ENCODE measurements around the gene C2orf69. TPM values are rescaled to one million over a fixed set of nuclear protein-coding genes. Genes with fewer than 3 reads are reported as not detected.

The C2orf69 gene, protein sequence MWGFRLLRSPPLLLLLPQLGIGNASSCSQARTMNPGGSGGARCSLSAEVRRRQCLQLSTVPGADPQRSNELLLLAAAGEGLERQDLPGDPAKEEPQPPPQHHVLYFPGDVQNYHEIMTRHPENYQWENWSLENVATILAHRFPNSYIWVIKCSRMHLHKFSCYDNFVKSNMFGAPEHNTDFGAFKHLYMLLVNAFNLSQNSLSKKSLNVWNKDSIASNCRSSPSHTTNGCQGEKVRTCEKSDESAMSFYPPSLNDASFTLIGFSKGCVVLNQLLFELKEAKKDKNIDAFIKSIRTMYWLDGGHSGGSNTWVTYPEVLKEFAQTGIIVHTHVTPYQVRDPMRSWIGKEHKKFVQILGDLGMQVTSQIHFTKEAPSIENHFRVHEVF
- polyA plus RNA-seq (ENCODE audit: insufficient read length in 3 of 3) = 10 to 100 TPM; 11.6 to 12.9 (median 12.2) TPM

DNA sequence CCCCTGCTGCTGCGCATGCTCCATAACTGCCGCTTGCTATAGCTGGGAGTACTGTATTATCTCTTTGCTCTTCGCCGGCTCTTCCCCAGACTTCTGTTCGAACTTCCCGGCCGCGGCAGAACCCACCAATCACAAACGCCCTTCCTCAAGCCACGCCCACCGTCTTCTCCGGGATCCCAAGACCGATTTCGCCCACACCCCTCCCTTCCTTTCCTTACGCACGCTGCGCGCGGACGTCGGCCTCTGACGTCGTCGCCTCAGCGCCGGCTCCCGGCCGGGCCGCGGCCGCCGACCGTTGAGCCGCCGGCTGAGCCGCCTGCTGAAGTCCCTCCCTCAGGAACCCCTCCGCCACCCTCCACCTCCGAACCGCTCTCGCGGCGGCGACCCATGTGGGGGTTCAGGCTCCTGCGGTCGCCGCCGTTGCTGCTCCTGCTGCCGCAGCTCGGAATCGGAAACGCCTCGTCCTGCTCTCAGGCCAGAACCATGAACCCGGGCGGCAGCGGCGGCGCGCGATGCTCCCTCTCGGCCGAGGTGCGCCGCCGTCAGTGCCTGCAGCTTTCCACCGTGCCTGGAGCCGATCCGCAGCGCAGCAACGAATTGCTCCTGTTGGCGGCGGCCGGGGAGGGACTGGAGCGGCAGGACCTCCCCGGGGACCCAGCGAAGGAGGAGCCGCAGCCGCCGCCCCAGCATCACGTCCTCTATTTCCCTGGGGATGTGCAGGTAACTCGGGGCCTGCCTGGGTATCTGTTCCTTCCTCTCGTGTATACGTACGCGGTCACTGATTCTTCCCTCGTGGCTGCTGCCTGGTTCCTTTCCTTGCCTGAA, at the start of gene C2orf69:
C2orf69 (plus strand) TSS at position 242 of the 825 bp plus-strand sequence; CDS start at position 388, 146 bp downstream.
- DNase-seq (ENCODE audit: low read depth in 3 of 3, low spot score in 2 of 3) = peak; percentile 90 to 93 (median 93)

DNA sequence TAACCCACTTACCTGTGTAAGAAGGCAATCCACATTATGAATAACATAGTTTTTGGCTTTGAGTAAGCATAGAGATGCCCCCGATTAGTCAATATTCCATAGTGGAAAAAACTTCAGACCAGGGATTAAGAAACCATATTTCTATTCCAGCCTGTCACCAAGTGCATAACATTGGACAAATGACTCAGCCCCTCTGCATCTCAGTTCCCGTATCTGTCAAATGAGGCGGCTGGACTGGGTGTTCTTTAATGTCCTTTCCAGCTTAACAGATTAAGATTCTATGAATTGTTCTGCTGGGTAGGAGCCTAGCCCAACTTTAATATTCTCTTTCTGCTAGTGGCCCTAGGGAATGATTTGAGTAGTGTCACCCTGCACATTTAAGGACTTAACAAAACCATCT, 48.3 kb upstream of the C2orf69 start:
- DNase-seq (ENCODE audit: low read depth in 3 of 3, low spot score in 2 of 3) = no peak

DNA sequence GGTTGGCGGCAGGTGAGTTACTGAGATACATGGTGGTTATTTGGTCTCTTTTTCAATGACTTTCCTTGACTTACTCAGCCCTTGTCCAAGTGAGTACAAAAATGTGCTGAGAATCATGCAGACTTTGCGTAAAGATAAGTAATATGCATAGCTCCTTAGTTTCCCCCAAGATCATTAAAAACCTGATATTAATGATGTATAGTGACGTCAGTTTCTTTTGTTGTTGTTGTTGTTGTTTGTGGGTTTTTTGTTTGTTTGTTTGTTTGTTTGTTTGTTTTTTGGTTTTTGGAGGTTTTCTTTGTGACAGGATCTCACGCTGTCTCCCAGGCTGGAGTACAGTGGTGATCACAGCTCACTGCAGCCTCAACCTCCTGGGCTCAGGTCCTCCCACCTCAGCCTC, 45.2 kb upstream of the C2orf69 start:
- no peak for DNase-seq (ENCODE audit: low read depth in 3 of 3, low spot score in 2 of 3)

DNA sequence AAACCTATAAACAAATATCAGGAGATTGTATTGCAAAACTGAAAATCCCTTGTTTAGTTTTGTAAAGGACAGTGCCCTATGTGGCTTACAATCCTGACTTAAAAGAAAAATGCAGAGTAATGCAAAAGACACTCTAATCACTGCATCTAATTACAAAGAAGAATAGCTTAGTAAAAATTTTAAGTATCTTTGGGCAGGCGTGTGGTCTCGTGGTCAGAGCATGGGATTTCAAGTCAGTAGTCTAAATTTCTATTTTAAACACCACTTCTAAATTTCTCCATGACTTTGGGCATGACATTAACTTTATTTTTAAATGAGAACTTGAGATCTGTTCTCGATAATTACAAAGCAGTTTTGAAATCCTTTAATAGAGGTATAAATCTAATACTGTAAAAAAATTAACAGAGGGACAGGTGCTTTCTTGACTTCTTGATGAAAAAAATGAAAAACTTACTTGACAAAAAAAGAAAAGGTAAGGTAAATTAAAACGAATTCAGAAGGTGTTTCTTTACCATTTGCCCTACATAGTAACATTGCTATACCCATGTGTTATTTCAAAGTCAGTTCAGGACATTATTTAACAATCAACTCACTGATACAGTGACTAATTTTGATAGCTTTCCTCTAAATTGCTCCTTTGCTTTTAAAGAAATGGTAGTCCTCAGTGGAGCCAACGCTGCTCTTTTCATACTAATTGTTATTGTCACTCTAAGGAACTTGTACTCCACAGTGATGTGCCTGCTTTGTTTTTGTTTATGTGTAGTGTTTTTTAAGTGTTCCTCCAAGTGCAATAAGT, 42.5 kb upstream of the C2orf69 start:
- DNase-seq (ENCODE audit: low read depth in 3 of 3, low spot score in 2 of 3) = no peak

GRCh38 chr2:199869227-199869541, 41.9 kb upstream of the C2orf69 start:
- no peak for DNase-seq (ENCODE audit: low read depth in 3 of 3, low spot score in 2 of 3)

DNA sequence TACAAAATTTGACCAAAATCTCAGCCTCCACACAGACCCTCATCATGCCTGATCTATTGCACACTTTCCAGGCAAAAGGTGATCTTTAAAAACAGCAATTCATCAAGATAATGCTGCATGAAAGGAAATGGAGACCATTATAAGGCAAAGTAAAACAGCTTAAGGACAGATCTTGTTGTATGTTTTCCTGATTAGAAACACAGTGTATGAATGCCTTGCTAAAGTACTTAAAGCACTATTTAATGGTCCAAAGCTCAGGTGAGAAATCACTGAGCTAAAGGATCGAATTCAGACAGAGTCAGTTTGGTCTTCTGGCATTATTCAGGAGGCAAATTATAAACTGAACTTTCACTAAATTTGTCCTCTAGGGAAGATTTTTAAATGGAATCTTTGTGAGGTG, 41.4 kb upstream of the C2orf69 start:
- no peak for DNase-seq (ENCODE audit: low read depth in 3 of 3, low spot score in 2 of 3)

GRCh38 chr2:199870581-199870980, 40.5 kb upstream of the C2orf69 start:
- no peak for DNase-seq (ENCODE audit: low read depth in 3 of 3, low spot score in 2 of 3)

DNA sequence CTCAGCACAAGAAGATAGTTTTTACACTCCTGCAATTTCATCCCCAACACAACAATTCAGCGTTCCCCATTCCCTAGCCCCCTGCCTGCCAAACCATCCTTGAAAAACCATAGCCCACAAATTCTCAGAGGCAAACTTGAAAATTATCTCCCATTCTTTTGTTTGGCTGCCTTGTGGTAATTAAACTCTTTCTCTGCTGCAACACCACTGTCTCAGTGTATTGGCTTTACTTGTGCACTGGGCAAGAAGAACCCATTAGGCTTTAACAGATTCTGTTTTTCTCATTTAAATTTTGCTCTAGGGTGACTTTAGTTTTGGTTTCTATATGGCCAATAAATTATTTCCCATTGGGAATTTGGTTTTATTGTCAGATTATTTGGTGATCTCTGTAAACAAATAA, 36.9 kb upstream of the C2orf69 start:
- no peak for DNase-seq (ENCODE audit: low read depth in 3 of 3, low spot score in 2 of 3)

- DNase-seq (ENCODE audit: low read depth in 3 of 3, low spot score in 2 of 3) = no peak
Measured at GRCh38 chr2:199875400-199875799, 35.7 kb upstream of the C2orf69 start.

DNA sequence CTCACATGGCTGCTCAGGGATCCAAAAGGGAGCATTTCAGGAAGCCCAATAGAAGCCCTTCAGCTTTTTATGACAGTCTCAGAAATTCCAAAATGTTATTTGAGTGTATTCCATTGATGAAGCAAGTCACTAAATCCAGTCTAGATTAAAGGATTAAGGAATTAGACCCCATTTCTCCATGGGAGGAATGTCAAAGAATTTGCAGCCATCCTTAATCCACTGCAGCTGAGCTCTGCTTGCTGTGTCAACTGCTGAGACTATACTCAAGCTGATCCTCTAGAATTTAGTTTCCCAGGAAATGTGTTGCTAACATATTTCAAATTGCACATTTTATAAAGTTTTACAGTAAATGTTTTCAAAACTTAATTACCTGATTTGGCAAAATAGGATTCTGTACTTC, 28.4 kb upstream of the C2orf69 start:
- DNase-seq (ENCODE audit: low read depth in 3 of 3, low spot score in 2 of 3) = no peak

DNA sequence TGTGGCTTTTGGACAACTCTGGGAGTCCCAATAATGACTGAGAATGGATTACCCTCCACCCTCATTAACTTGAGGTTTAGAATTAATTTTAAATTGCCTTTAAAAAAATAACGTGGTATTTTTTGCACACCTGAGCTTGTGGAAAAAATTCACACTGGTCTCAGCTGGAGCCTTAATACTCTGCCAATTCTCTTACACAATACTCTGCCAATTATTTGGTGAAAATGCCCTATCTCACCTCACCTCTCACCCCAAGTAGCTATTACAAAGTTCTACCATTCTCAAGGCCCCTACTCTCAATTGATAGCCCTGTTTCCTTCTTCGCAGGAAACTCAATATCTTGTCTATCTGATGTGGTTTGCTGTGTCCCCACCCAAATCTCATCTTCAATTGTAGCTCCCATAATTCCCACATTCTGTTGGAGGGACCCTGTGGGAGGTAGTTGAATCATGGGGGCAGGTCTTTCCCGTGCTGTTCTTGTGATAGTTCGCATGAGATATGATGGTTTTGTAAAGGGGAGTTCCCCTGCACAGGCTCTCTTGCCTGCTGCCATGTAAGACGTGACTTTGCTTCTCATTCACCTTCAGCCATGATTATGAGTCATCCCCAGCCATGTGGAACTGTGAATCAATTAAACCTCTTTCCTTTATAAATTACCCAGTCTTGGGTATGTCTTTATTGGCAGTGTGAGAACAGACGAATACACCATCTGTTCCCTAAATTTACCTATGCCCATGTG, 27.4 kb upstream of the C2orf69 start:
- DNase-seq (ENCODE audit: low read depth in 3 of 3, low spot score in 2 of 3) = no peak

DNA sequence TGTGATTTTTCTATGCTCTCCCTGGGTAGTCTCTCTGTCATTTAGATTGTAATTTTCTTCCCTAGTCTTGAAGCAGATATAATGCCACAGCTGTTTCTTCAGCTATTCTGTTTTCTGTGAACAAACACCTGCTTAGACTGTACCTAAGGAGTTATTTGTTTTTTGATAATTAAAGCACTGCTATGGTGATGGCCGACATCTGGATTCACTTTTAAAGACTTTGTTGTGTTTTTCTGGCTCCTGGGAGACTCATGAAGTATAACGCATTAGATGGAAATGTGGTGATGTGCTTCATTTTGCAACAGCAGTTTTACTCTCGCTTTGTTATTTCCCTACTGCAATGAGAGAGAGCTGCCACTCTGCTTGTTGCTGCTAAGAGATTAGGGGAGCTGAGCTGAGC, 15.7 kb upstream of the C2orf69 start:
- no peak for DNase-seq (ENCODE audit: low read depth in 3 of 3, low spot score in 2 of 3)

GRCh38 chr2:199896617-199897016, 14.5 kb upstream of the C2orf69 start:
- DNase-seq (ENCODE audit: low read depth in 3 of 3, low spot score in 2 of 3) = no peak

DNA sequence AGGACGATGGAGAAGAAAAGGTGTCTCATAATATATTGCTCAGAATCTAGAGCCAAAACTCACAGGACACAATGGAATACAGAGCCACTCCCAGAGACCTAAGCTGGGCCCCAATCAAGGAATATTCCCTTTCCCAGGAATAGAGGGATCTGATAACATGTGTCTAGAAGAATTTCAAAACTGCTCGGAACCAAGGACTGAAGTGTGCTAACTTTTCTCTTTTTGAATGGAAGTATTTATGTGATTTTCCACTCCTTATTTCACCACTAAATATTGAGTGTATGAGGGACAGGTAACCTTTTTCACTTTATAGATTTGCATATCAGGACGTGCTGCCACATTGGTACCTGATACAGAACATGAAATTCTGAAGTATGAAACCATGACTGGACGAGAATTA, 9.2 kb upstream of the C2orf69 start:
- DNase-seq (ENCODE audit: low read depth in 3 of 3, low spot score in 2 of 3) = no peak

- no peak for DNase-seq (ENCODE audit: low read depth in 3 of 3, low spot score in 2 of 3)
Measured at GRCh38 chr2:199902486-199903110, 8.5 kb upstream of the C2orf69 start.

DNA sequence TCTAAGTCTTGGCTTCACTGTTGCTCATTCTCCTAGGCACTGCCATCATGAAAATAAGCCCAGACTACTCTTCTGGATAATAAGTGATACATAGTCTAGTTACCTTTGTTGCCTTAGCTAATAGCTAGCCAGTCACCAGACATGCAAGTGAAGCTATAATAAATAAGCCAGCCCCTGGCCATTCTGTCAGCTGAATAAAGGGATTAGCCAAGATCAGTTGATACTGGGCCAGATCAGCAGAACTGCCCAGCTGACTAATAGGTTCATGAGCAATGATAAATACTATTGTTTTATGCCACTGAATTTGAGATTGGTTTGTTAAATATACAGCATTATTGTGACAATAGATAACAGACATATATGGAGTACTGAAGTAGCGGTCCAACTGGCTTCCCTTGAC, 8.0 kb upstream of the C2orf69 start:
- DNase-seq (ENCODE audit: low read depth in 3 of 3, low spot score in 2 of 3) = no peak

DNA sequence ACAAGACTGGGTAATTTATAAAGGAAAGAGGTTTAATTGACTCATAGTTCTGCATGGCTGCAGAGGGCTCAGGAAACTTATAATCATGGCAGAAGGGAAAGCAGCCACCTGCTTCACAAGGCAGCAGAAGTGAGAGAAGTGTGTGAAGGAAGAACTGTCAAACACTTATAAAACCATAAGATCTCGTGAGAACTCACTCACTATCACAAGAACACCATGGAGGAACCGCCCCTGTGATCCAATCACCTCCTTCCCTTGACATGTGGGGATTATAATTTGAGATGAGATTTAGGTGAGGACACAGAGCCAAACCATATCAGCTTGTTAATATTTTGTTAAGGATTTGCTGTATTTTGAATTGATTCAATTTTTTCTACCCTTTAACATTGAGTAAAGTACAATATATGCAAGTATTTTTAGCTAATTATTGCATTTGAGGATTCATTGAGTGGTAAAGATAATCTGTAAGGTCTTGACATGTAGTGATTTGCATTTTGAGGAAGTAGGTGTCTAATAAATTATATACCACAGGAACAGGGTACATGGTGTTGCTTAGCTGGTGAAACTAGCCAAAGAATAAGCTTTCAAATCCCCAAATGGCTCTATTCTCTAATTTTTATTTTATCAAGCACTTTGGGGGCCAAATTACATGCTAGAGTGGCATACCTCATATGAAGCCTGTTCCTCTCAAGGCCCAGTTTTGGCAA, 3.9 kb upstream of the C2orf69 start:
- DNase-seq (ENCODE audit: low read depth in 3 of 3, low spot score in 2 of 3) = no peak

DNA sequence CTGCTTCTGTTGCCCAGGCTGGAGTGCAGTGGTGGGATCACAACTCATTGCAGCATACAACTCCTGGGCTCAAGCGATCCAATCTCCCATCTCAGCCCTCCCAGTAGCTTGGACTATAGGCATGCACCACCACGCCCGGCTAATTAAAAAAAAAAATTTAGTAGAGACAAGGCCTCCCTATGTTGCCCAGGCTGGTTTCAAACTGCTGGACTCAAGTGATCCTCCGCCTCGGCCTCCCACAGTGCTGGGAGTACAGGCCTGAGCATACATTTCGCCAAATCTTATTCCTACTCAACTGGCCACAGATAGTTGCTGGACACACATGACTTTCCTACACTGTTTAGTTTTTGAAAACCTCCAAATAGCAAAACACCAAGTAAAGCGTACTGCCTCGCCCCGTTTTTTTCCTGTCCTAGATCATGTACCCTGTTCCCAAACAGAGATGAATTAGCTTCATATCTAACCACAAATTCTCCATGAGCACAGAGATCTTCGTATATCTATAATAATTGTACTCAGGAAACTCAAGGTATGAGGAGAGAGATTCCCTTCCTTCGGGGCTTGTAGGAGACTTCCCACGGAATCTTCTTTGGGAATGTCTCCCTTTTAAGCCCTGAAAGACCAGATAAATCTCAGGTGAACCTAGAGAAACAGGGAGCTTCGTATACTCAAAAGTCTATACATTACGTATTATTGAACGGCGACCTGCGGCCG, 598 bp upstream of the C2orf69 start:
- no peak for DNase-seq (ENCODE audit: low read depth in 3 of 3, low spot score in 2 of 3)

GRCh38 chr2:199911877-199912161, 726 bp downstream of the C2orf69 start:
- DNase-seq (ENCODE audit: low read depth in 3 of 3, low spot score in 2 of 3) = peak in 1 of 3 donors; percentile 45

All from right renal cortex interstitium (tissue), 3 donors.